HG02840 (cell line): ENCODE data around the gene PRXL2C.
"Not testable (repeated sequence)": the region's sequence is repeated elsewhere in the genome, so short reads cannot be mapped to it uniquely, and the experiment has no call there.

Experiments
- ATAC-seq: cut with Tn5 transposase; IDR thresholded peaks from one replicate; pipeline ENCODE4 v1.9.1; 2021; ENCODE audit warnings: mild to moderate bottlenecking, moderate library complexity, moderate number of reproducible peaks; ENCODE audit not compliant: unreplicated experiment, low FRiP score

PRXL2C gene

DNA sequence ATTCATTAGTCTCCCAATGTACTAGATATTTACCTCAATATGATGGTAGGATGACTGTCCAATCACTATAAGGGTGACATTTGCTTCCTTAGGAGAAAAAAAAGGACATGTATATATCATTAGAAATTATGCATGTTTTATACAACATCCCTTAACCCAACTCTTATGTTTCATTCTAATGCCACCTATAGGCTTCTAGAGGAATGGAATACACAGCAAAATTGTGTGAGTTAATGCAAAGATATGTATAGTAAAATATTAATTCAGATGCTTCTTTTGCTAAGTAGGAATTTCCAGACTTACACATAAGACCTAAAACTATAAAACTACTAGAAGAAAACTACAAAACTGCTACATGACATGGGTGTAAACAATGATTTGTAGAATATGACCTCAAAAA, 3.5 kb downstream of the PRXL2C start:
- no peak for ATAC-seq

DNA sequence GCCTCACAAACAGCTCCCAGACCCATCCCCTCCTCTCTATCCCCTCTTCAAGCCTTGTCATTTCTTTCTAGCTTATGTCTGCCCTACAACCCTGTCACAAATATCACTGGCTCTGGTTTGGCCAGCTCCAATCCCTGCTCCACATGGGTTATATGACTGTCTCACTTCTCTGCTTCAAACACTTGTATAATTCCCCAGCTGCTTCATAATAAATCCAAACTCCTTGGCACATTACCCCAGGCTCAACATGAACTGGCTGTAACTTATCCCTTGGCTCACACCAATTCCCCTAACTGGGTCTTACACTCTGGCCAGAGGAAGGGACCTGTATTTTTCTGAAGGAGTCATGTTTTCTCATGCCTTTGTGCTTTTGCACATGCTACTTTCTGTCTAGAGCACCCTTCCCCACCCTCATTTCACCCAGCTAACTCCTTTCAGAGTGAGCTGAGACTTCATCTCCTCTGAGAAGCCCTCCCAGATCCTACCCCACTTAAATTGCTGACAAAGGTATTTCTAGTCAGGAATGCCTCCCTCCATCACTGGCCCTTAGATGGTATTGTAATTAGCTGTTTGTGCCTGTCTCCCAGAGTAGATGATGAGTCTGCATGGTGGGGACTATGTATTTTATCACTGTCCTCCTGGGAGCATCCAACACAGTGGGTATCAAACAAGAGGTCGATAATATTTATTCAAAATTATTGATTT, 5.3 kb downstream of the PRXL2C start:
- no peak for ATAC-seq

DNA sequence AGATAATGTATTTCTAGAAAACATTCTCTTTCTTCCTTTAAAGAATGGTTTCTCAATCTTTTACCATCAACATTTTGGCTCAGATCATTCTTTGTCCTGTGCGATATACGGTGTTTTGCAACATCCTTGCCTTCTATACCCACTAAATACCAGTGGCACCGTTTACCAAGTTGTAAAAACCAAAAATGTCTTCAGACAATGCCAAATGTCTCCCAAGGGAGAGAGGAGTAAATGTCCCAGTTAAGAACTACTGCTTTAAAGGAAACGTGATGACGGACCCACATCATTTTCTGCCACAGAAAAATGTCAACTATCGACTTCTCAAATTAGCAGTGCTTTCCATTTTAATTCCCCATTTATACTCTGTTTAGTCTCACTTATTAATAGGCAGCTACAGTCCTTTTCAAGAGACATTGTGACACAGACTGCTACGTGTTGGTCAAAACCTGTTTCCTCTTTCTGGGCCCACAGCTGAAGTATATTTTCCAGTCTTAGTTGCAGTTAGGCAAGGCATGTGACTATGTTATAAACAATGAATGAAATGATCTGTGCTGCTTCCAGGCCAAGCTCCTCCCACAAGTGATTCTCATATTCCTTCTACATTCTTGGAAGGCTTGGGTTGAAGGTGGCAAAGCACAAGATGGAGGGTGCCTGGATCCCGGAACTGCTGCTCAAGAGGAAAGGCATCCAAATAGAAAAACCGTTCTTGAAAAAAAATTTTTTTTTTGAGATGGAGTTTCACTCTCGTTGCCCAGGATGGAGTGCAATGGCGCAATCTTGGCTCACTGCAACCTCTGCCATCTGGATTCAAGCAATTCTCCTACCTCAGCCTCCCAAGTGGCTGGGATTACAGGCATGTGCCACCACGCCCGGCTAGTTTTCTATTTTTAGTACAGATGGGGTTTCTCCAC, 8.8 kb downstream of the PRXL2C start:
- no peak for ATAC-seq

DNA sequence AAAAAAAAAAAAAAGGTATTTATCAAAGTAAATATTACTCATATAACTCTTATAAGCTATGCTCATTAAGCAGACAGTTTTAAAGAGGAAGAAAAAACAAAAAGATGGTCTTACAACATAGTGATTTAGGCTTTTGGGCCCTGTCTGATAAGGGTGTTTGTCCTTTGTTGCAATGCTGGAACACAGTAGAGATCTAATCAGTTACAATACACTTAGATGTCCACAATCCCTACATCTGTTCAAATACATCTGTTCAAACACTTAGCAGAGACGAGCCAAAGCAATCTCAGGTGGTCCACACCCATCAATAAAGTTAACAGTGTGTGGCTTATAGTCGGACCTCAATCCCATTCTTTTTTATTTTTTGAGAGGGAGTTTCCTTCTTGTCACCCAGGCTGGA, 11.0 kb downstream of the PRXL2C start:
- ATAC-seq = no peak

DNA sequence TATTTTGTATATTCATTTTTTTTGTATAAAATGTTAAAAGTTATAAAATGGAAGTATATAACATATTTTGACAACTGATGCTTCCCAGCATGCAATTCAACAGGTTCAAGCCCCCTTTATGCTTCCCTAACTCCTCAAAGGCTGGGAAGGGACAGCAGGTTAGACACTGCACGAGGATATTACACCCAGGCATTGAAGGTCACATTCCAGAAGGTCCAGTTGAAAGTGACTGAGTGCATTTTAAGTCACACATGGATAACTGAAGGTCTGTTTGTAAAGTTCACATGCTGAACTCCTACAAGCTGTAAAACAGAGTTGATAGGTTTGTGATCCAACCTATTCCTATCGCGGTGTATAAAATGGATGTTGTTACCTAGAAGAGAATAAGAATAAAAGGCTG, 13.6 kb downstream of the PRXL2C start:
- ATAC-seq = no peak

DNA sequence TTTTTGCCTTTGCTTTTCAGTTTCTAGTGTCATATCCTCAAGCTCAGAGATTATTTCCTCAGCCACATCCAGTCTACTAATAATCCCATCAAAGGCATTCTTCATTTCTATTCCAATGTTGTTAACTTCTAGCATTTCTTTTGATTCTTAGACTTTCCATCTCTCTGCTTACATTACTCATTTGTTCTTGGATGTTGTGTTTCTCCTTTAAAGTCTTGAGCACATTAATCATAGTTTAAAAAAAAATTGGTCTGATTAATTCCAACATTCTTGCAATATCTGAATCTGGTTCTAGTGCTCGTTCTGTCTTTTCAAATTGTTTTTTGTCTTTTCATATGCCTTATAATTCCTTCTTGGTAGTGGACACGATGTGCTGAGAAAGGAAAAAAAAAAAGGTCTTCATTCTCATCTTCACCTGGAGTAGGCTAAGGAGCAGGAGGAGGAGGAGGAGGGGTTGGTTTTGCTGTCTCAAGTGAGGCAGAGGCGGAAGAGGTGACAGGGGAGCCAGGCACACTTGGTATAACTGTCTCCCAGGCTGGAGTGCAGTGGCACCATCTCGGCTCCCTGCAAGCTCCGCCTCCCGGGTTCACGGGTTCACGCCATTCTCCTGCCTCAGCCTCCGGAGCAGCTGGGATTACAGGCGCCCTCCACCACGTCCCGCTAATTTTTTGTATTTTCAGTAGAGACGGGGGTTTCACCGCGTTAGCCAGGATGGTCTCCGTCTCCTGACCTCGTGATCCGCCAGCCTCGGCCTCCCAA, 16.3 kb downstream of the PRXL2C start:
- no peak for ATAC-seq

DNA sequence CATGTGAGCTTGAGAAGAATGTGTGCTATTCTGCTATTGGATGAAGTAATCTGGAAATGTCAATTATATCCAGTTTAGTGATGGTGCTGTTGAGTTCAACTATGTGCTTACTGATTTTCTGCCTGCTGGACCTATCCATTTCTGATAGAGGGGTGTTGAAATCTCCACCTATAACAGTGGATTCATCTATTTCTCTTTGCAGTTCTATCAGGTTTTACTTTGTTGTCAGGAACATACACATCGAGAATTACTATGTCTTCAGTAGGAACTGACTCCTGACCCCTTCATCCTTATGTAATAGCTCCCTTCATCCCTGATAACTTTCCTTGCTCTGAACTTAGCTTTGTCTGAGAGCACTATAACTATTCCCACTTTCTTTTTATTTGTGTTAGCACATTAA, 18.7 kb downstream of the PRXL2C start:
- no peak for ATAC-seq

DNA sequence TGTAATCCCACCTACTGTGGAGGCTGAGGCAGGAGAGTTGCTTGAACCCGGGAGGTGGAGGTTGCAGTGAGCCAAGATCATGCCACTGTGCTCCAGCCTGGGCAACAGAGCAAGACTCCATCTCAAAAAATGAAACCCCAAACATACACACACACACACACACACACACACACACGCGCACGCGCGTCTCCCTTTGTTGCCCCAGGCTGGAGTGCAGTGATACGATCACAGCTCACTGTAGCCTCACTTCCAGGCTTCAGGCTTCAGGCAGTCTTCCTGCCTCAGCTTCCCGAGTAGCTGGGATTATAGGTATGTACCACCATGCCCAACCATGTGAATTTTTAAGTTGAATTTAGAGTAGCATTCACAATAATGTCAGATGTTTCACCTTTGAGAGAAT, 21.5 kb downstream of the PRXL2C start:
- not testable (repeated sequence) for ATAC-seq

DNA sequence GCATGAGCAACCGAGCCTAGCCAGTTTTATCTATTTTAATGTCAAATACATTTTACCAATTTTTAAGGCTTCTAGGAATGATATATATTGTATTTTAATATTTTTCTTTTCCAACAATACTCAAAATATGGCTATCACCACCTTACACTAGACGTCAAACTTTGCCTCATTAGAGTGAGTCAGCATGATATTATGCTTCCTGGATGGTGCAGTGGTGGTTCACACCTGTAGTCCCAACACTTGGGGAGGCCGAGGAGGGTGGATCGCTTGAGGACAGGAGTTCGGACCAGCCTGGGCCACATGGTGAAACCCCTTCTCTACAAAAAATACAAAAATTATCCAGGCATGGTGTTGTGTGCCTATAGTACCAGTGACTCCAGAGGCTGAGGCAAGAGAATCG, 28.2 kb downstream of the PRXL2C start:
- no peak for ATAC-seq

DNA sequence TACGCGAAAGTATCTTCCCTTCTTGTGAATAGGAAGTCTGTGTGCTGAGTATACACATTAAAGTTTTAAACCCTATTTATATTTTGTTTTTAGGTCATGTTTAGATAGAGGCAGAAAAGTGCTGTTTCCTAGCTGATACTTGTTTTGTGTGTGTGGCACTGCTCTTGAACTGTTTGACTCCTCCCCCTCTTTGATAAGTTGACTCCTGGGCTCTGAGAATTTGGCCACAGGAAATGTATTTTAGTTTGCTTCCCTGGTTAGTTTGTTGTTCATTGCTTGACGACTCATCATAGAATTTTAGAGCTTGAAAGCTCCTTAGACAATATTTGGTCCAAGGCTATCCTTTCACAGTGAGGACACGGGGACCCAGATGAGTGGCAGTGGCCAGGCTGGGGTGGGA, 33.5 kb downstream of the PRXL2C start:
- no peak for ATAC-seq

DNA sequence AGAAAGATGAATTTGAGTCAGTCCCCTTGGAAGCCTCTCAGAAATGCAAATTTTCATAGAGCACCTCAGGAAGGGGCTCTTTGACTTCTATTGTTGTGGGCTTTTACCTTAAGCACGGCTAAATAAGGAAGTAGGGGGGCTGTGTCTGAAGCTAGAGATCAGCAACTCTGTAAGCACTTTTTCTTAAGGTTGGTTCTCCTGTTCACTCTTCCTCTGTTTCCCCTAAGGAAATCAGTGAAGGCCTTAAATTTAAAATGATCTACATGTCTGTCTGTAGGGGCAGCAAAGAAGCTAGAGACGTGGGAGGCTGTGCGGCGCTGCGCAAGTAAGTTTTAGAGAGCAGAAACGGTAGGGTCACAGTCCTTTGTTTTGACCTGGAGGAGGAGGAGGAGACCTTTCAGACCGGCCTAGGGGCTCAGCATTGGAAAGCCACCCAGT, 34.3 kb downstream of the PRXL2C start:
- no peak for ATAC-seq

DNA sequence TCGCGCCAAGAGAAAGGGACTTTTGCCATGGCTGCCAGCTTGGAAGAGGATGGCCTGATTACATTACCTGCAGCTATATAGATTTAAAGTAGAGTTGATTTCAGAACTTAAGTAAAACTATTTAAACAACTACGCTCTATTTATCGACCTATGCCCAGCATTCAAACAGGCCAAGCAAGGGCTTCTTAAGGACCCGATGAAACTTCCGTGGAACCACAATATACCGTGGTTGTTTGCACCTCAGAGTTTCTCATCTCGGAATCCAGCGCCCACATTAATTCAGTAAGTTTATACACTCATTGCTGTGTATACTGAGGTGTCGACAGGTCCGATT, 35.0 kb downstream of the PRXL2C start:
- ATAC-seq = no peak

DNA sequence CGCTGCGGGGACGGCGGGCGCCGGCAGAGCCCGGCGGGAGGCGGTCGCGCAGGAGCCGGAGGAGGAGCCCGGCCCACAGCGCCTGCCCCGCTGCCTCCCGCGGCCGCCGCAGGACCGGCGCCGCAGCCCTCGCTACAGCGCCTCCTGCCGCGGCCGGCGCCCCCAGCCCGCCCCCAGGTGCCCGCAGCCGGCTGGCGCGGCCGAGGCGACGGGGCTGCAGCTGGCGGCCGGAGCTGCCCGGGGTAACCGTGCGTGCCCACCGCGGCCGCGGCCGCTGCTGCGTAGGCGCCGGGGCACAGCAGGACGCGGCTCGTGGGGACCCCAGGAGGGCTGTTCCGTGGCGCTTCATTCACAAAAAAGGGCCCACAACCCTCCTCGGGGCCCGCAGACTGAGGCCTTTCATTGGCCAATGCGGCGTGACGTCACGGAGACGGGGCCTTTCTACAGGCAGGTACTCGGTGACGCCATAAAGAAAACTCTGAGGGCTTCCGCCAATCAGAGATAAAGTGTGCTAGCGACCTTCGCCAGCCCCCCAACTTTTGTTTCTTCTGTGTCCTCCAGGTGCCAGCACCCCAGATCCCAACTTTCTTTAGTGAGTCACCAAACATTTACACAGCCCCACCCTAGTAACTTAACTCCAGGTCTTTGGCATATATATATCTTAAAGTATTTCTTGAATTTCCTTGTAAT, 35.5 kb downstream of the PRXL2C start, which contains the start of gene CDC14B:
Gene CDC14B, minus strand, starts transcription at position 353 of the 690 bp plus-strand sequence. CDS start 465 bp downstream, outside the sequence.
- ATAC-seq = no peak

DNA sequence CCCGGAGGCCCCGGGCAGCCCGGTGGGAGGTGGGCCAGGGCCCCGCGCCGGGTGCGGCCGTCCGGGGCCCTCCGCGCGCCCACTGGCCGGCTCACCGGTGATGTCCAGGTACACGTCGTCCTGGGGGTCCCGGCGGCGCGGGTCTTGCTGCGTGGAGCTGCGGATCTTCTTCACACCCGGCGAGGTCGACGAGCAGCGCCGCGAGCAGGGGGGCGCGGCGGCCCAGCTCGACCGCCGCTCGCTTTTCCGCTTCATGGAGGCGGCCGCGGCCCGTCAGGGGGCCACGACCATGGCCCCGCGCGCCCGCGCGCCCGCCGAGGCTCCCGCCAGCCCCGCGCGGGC, 36.0 kb downstream of the PRXL2C start:
- no peak for ATAC-seq

DNA sequence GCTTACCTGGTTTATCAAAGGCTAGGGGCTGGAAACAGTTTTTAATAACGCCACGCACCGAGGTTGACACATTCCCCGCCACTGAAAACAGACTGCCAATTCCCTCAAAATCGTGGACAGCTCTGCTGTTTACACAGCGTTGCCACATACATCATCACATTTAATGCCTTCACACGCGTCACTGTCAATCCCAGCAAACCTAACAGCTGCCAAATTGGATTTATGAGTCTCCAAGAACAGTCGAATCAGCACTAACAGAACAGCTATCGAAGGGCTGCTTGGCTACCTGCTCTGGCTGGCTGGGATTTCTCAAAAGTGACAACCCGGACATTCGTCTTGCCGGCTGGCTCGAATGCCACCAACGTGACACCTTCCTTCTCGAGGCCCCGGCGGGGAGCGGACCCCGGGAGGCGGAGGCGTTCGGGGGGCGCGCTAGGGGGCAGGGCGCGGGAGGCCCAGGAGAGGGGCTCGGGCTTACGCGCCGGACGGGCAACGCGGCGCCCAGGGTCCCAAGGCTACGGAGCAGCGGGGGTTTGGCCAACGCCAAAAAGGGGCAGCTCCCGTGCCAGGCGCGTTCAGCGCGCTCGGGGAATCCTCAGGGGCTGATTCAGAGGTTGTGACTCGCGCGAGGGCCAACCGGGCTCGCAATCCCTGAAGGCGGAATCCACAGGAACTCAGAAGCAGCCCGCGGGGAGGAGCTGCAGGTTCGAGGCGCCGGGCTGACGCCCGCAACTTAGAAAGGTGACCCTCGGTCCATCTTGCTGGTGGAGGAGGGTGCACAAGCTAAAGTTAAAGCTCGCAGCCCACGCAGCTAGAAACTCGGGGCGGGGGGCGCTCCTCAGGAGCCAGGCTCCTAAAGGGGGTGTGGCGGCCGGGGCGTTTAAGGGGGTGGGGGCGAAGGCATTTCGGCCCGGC, 36.7 kb downstream of the PRXL2C start:
- no peak for ATAC-seq

DNA sequence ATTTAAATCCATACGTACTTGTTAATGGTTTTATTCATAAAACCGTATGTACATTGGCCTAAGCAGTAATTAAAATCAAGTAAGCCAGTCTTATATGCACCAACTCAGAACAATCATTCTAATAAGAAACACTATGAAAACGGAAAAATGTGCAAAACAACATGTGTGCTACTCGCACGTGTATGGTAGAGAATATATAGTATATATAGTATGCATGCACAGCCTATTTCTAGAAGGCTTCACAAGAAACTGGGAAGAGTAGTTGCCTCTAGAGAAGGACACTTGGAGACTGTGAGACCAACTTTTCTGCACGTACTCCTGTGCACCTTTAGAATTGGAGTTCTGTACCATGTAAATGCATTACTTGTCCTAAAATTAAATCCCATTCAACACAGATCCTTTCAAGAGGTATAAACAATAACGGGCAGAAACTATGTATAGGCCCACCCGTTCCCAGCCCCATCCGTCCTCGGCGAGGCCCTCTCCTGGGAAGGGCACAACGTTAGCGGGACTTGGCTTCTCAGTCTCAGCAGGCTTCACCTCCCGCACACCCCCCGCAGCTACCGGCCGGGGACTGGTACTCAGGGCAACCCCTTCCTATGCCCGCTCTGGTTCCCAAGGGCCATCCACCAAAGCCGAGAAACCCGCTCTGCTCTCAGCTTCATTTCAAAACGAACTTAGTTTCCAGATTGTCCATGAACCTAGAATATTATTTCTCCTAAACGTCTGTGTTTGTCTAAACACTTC, 37.5 kb downstream of the PRXL2C start:
- no peak for ATAC-seq

DNA sequence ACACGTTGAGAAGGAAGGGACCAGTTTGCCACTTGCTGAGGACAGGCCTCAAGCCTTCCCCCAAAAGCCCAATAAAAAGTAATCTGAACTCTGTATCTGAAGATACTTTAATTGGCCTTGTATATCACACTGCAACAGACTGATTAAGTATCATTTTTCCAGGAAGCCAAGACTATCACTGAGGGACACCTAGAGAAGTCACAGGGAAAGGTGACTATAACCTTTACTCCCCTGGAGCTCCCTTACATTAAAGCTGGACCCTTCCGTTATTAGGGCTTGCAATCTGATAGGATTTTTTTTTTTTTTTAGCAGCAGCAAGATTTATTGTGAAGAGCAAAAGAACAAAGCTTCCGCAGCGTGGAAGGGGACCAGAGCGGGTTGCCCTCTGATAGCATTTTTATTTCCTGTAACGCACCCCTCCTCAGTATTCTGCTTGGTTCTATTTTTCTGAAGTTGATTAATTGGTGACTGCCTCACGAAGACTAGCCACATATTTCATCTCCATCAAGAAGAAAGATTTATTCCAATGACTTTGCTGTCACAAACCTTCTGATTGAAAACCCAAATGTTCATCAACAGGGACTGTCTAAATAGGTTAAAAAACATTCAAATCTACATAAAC, 38.2 kb downstream of the PRXL2C start:
- no peak for ATAC-seq

DNA sequence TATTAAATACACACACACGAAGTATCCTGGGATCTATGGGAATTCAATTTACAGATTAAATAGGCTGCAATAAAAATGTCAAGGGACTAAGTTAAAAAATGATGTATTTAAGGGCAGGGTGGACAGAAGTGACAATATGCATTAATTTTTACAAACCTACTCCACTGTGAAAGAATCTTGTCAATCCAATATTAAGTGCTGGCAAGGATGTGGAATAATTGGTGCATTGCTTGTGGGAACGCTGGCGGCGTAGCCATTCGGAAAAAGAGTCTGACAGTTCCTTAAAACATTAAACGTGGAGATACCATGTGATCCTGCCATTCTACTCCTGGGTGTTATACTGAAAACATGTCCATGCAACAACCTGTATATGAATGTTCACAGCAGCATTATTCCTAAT, 39.7 kb downstream of the PRXL2C start:
- ATAC-seq = no peak
